Pons (tissue), 1 donor: ENCODE measurements around the gene KATNBL1.

Experiments
- DNase-seq: peaks from one replicate; pipeline ENCODE4 v3.0.0-alpha.2; 2016; ENCODE audit warnings: low spot score

KATNBL1 gene

GRCh38 chr15:34209421-34210282 lies at the start of gene KATNBL1:
TSS of gene KATNBL1 (minus strand) at chr15:34210096. CDS start at chr15:34163676, 46,420 bp downstream.
- DNase-seq: peak; percentile 96

GRCh38 chr15:34259566-34259965 lies 49.7 kb upstream of the KATNBL1 start:
- no peak for DNase-seq

GRCh38 chr15:34258151-34258550 lies 48.3 kb upstream of the KATNBL1 start:
- DNase-seq: peak; percentile 5

GRCh38 chr15:34252545-34252944 lies 42.6 kb upstream of the KATNBL1 start:
- no peak for DNase-seq

GRCh38 chr15:34248190-34248589 lies 38.3 kb upstream of the KATNBL1 start:
- no peak for DNase-seq

GRCh38 chr15:34246276-34246976 lies 36.5 kb upstream of the KATNBL1 start:
- DNase-seq: no peak

GRCh38 chr15:34243226-34243625 lies 33.3 kb upstream of the KATNBL1 start:
- no peak for DNase-seq

- no peak for DNase-seq
Observed at GRCh38 chr15:34242331-34242710, 32.4 kb upstream of the KATNBL1 start.

GRCh38 chr15:34241376-34242330 lies 31.8 kb upstream of the KATNBL1 start:
- peak; percentile 56 for DNase-seq

GRCh38 chr15:34240537-34240936 lies 30.6 kb upstream of the KATNBL1 start:
- DNase-seq: no peak

GRCh38 chr15:34239151-34239808 lies 29.4 kb upstream of the KATNBL1 start:
- DNase-seq: no peak

GRCh38 chr15:34233614-34234013 lies 23.7 kb upstream of the KATNBL1 start:
- DNase-seq: no peak

- peak; percentile 31 for DNase-seq
Observed at GRCh38 chr15:34223904-34224596, 14.2 kb upstream of the KATNBL1 start.

GRCh38 chr15:34217587-34218225 lies 7.8 kb upstream of the KATNBL1 start:
- no peak for DNase-seq

- DNase-seq: no peak
Observed at GRCh38 chr15:34216527-34217270, 6.8 kb upstream of the KATNBL1 start.

- no peak for DNase-seq
Observed at GRCh38 chr15:34214135-34214534, 4.2 kb upstream of the KATNBL1 start.

- no peak for DNase-seq
Observed at GRCh38 chr15:34213690-34214089, 3.8 kb upstream of the KATNBL1 start.

GRCh38 chr15:34206011-34206410 lies 3.9 kb downstream of the KATNBL1 start:
- no peak for DNase-seq

- no peak for DNase-seq
Observed at GRCh38 chr15:34203936-34204335, 6.0 kb downstream of the KATNBL1 start.

- DNase-seq: no peak
Observed at GRCh38 chr15:34203305-34203704, 6.6 kb downstream of the KATNBL1 start.
